ENCODE data around the gene GOLGA6D.
"Not testable (repeated sequence)": the region's sequence is repeated elsewhere in the genome, so short reads cannot be mapped to it uniquely, and the experiment has no call there.

The GOLGA6D gene

GRCh38 chr15:75319231-75319897 is 36.7 kb downstream of the GOLGA6D start:
- CTCF ChIA-PET; H3K4me3 ChIP-seq (ENCODE audit: control insufficient read depth in 1 of 7, extremely low read depth in 1 of 7, insufficient read depth in 4 of 7, low read depth in 2 of 7, low read length in 6 of 7); H3K27me3 ChIP-seq (replicated peaks in 2 of 5; ENCODE audit: control insufficient read depth in 4 of 5, insufficient read depth in 5 of 5, low read length in 4 of 5); POLR2A ChIA-PET; H3K9me3 ChIP-seq (ENCODE audit: control extremely low read depth in 1 of 5, control insufficient read depth in 4 of 5, insufficient read depth in 2 of 5, low read depth in 1 of 5, low read length in 4 of 5); H3K27ac ChIP-seq (ENCODE audit: insufficient read depth in 1 of 2, low read depth in 1 of 2, low read length in 2 of 2, poor library complexity in 1 of 2, severe bottlenecking in 2 of 2); H3K4me1 ChIP-seq (ENCODE audit: control extremely low read depth in 1 of 4, control insufficient read depth in 4 of 4, insufficient read depth in 4 of 4, low read length in 3 of 4); DNase-seq; H3K36me3 ChIP-seq (ENCODE audit: control insufficient read depth in 4 of 4, insufficient read depth in 4 of 4, low read length in 3 of 4): not testable (repeated sequence)
- WGBS (ENCODE audit: insufficient coverage): 97% methylated on average over 3 of the region's 5 CpGs

GRCh38 chr15:75321711-75322110 is 39.1 kb downstream of the GOLGA6D start:
- H3K27ac ChIP-seq (ENCODE audit: insufficient read depth in 1 of 2, low read depth in 1 of 2, low read length in 2 of 2, poor library complexity in 1 of 2, severe bottlenecking in 2 of 2): no peak overlapping the region
- no peaks in the 10 kb centered on the region for H3K36me3 ChIP-seq (ENCODE audit: control insufficient read depth in 4 of 4, insufficient read depth in 4 of 4, low read length in 3 of 4)
- POLR2A ChIA-PET: no interaction called here
- H3K9me3 ChIP-seq (ENCODE audit: control extremely low read depth in 1 of 5, control insufficient read depth in 4 of 5, insufficient read depth in 2 of 5, low read depth in 1 of 5, low read length in 4 of 5): no peaks in the 10 kb centered on the region
- CTCF ChIA-PET: interaction anchor here (0.6 kb wide), 1 partner anchor 775 kb away, joined by 3 read pairs; no protein-coding TSS in a partner anchor
- no peak for DNase-seq
- no peaks in the 10 kb centered on the region for H3K27me3 ChIP-seq (replicated peaks in 2 of 5; ENCODE audit: control insufficient read depth in 4 of 5, insufficient read depth in 5 of 5, low read length in 4 of 5)
- 86% methylated on average over 6 of the region's 6 CpGs for WGBS (ENCODE audit: insufficient coverage)
- no peak overlapping the region for H3K4me3 ChIP-seq (ENCODE audit: control insufficient read depth in 1 of 7, extremely low read depth in 1 of 7, insufficient read depth in 4 of 7, low read depth in 2 of 7, low read length in 6 of 7)
- H3K4me1 ChIP-seq (ENCODE audit: control extremely low read depth in 1 of 4, control insufficient read depth in 4 of 4, insufficient read depth in 4 of 4, low read length in 3 of 4): no peaks in the 10 kb centered on the region

GRCh38 chr15:75325922-75326321 is 43.3 kb downstream of the GOLGA6D start:
- Histone ChIP-seq H3K9me3 (ENCODE audit: control extremely low read depth in 1 of 5, control insufficient read depth in 4 of 5, insufficient read depth in 2 of 5, low read depth in 1 of 5, low read length in 4 of 5) (no peaks in the 10 kb centered on the region), H3K27me3 (replicated peaks in 2 of 5; ENCODE audit: control insufficient read depth in 4 of 5, insufficient read depth in 5 of 5, low read length in 4 of 5) (no peaks in the 10 kb centered on the region), H3K27ac (ENCODE audit: insufficient read depth in 1 of 2, low read depth in 1 of 2, low read length in 2 of 2, poor library complexity in 1 of 2, severe bottlenecking in 2 of 2) (no peak overlapping the region), H3K4me1 (ENCODE audit: control extremely low read depth in 1 of 4, control insufficient read depth in 4 of 4, insufficient read depth in 4 of 4, low read length in 3 of 4) (no peaks in the 10 kb centered on the region), H3K36me3 (ENCODE audit: control insufficient read depth in 4 of 4, insufficient read depth in 4 of 4, low read length in 3 of 4) (no peaks in the 10 kb centered on the region), H3K4me3 (ENCODE audit: control insufficient read depth in 1 of 7, extremely low read depth in 1 of 7, insufficient read depth in 4 of 7, low read depth in 2 of 7, low read length in 6 of 7) (no peak overlapping the region)
- POLR2A ChIA-PET: no interaction called here
- 100% methylated on average over 1 of the region's 4 CpGs for WGBS (ENCODE audit: insufficient coverage)
- CTCF ChIA-PET: no interaction called here
- DNase-seq: no peak

- Histone ChIP-seq H3K27me3 (replicated peaks in 2 of 5; ENCODE audit: control insufficient read depth in 4 of 5, insufficient read depth in 5 of 5, low read length in 4 of 5) (no peaks in the 10 kb centered on the region), H3K36me3 (ENCODE audit: control insufficient read depth in 4 of 4, insufficient read depth in 4 of 4, low read length in 3 of 4) (no peaks in the 10 kb centered on the region), H3K27ac (ENCODE audit: insufficient read depth in 1 of 2, low read depth in 1 of 2, low read length in 2 of 2, poor library complexity in 1 of 2, severe bottlenecking in 2 of 2) (no peak overlapping the region), H3K9me3 (ENCODE audit: control extremely low read depth in 1 of 5, control insufficient read depth in 4 of 5, insufficient read depth in 2 of 5, low read depth in 1 of 5, low read length in 4 of 5) (no peaks in the 10 kb centered on the region), H3K4me1 (ENCODE audit: control extremely low read depth in 1 of 4, control insufficient read depth in 4 of 4, insufficient read depth in 4 of 4, low read length in 3 of 4) (no peaks in the 10 kb centered on the region), H3K4me3 (ENCODE audit: control insufficient read depth in 1 of 7, extremely low read depth in 1 of 7, insufficient read depth in 4 of 7, low read depth in 2 of 7, low read length in 6 of 7) (no peak overlapping the region)
- ChIA-PET CTCF (interaction anchor here (0.5 kb wide), 1 partner anchor 29 kb away, joined by 3 read pairs; no protein-coding TSS in a partner anchor), POLR2A (no interaction called here)
- DNase-seq: no peak
- 94% methylated on average over 4 of the region's 4 CpGs for WGBS (ENCODE audit: insufficient coverage)
Observed at GRCh38 chr15:75327005-75327404, 44.4 kb downstream of the GOLGA6D start.

GRCh38 chr15:75327491-75327890 is 44.9 kb downstream of the GOLGA6D start:
- H3K4me3 ChIP-seq (ENCODE audit: control insufficient read depth in 1 of 7, extremely low read depth in 1 of 7, insufficient read depth in 4 of 7, low read depth in 2 of 7, low read length in 6 of 7): no peak overlapping the region
- H3K27ac ChIP-seq (ENCODE audit: insufficient read depth in 1 of 2, low read depth in 1 of 2, low read length in 2 of 2, poor library complexity in 1 of 2, severe bottlenecking in 2 of 2): no peak overlapping the region
- H3K4me1 ChIP-seq (ENCODE audit: control extremely low read depth in 1 of 4, control insufficient read depth in 4 of 4, insufficient read depth in 4 of 4, low read length in 3 of 4): no peaks in the 10 kb centered on the region
- no peak for DNase-seq
- H3K27me3 ChIP-seq (replicated peaks in 2 of 5; ENCODE audit: control insufficient read depth in 4 of 5, insufficient read depth in 5 of 5, low read length in 4 of 5): no peaks in the 10 kb centered on the region
- no peaks in the 10 kb centered on the region for H3K9me3 ChIP-seq (ENCODE audit: control extremely low read depth in 1 of 5, control insufficient read depth in 4 of 5, insufficient read depth in 2 of 5, low read depth in 1 of 5, low read length in 4 of 5)
- no peaks in the 10 kb centered on the region for H3K36me3 ChIP-seq (ENCODE audit: control insufficient read depth in 4 of 4, insufficient read depth in 4 of 4, low read length in 3 of 4)
- ChIA-PET CTCF (interaction anchor here (1.0 to 1.4 kb wide), 2 partner anchors 11 to 22 kb away, joined by 3 to 4 read pairs; no protein-coding TSS in a partner anchor), POLR2A (no interaction called here)
- WGBS (ENCODE audit: insufficient coverage): 94% methylated on average over 2 of the region's 3 CpGs

GRCh38 chr15:75328493-75329314 is 46.1 kb downstream of the GOLGA6D start:
- WGBS (ENCODE audit: insufficient coverage): 66% methylated on average over 9 of the region's 10 CpGs
- ChIA-PET POLR2A (interaction anchor here (0.6 kb wide), 1 partner anchor 19 kb away, joined by 3 read pairs; no protein-coding TSS in a partner anchor), CTCF (interaction anchor here (1.0 to 2.3 kb wide), 4 partner anchors 10 to 39 kb away, joined by 3 to 7 read pairs (median 4); partner anchors contain the start of gene MAN2C1)
- Histone ChIP-seq H3K36me3 (ENCODE audit: control insufficient read depth in 4 of 4, insufficient read depth in 4 of 4, low read length in 3 of 4) (no peaks in the 10 kb centered on the region), H3K27me3 (replicated peaks in 2 of 5; ENCODE audit: control insufficient read depth in 4 of 5, insufficient read depth in 5 of 5, low read length in 4 of 5) (no peaks in the 10 kb centered on the region), H3K27ac (ENCODE audit: insufficient read depth in 1 of 2, low read depth in 1 of 2, low read length in 2 of 2, poor library complexity in 1 of 2, severe bottlenecking in 2 of 2) (no peak overlapping the region), H3K4me3 (ENCODE audit: control insufficient read depth in 1 of 7, extremely low read depth in 1 of 7, insufficient read depth in 4 of 7, low read depth in 2 of 7, low read length in 6 of 7) (no peak overlapping the region), H3K4me1 (ENCODE audit: control extremely low read depth in 1 of 4, control insufficient read depth in 4 of 4, insufficient read depth in 4 of 4, low read length in 3 of 4) (no peaks in the 10 kb centered on the region), H3K9me3 (ENCODE audit: control extremely low read depth in 1 of 5, control insufficient read depth in 4 of 5, insufficient read depth in 2 of 5, low read depth in 1 of 5, low read length in 4 of 5) (no peaks in the 10 kb centered on the region)
- no peak for DNase-seq

- H3K27me3 ChIP-seq (replicated peaks in 2 of 5; ENCODE audit: control insufficient read depth in 4 of 5, insufficient read depth in 5 of 5, low read length in 4 of 5): no peaks in the 10 kb centered on the region
- 96% methylated on average over 2 of the region's 2 CpGs for WGBS (ENCODE audit: insufficient coverage)
- no peak for DNase-seq
- H3K9me3 ChIP-seq (ENCODE audit: control extremely low read depth in 1 of 5, control insufficient read depth in 4 of 5, insufficient read depth in 2 of 5, low read depth in 1 of 5, low read length in 4 of 5): no peaks in the 10 kb centered on the region
- H3K4me1 ChIP-seq (ENCODE audit: control extremely low read depth in 1 of 4, control insufficient read depth in 4 of 4, insufficient read depth in 4 of 4, low read length in 3 of 4): no peaks in the 10 kb centered on the region
- ChIA-PET POLR2A (no interaction called here), CTCF (interaction anchor here (1.7 to 2.3 kb wide), 2 partner anchors 10 to 38 kb away, joined by 4 to 7 read pairs; partner anchors contain the start of gene MAN2C1)
- no peaks in the 10 kb centered on the region for H3K36me3 ChIP-seq (ENCODE audit: control insufficient read depth in 4 of 4, insufficient read depth in 4 of 4, low read length in 3 of 4)
- H3K27ac ChIP-seq (ENCODE audit: insufficient read depth in 1 of 2, low read depth in 1 of 2, low read length in 2 of 2, poor library complexity in 1 of 2, severe bottlenecking in 2 of 2): no peak overlapping the region
- no peak overlapping the region for H3K4me3 ChIP-seq (ENCODE audit: control insufficient read depth in 1 of 7, extremely low read depth in 1 of 7, insufficient read depth in 4 of 7, low read depth in 2 of 7, low read length in 6 of 7)
Observed at GRCh38 chr15:75329571-75329970, 46.9 kb downstream of the GOLGA6D start.
